Measurements from ENCODE around the gene NAA20. TPM values are rescaled to one million over a fixed set of nuclear protein-coding genes. Genes with fewer than 3 reads are reported as not detected.

NAA20 gene
- total RNA-seq, 1 experiment from 2014 or later: 31.0 TPM

GRCh38 chr20:20075032-20075431 lies 57.9 kb downstream of the NAA20 start:
- Mint-ChIP-seq H3K9me3 (ENCODE audit: low read depth, unreplicated experiment) (no peaks in the 10 kb centered on the region), H3K27ac (ENCODE audit: unreplicated experiment) (no peak overlapping the region), H3K27me3 (ENCODE audit: unreplicated experiment) (no peaks in the 10 kb centered on the region), H3K4me3 (ENCODE audit: low read depth, unreplicated experiment) (no peak overlapping the region), H3K4me1 (ENCODE audit: low read depth, unreplicated experiment) (peaks cover 18% of the 10 kb centered on the region), H3K36me3 (ENCODE audit: insufficient read depth, unreplicated experiment) (no peaks in the 10 kb centered on the region)
- intact Hi-C loops (cut with micrococcal nuclease; ENCODE audit: unreplicated experiment): no loop called here
- TF ChIP-seq, protein P1, sequence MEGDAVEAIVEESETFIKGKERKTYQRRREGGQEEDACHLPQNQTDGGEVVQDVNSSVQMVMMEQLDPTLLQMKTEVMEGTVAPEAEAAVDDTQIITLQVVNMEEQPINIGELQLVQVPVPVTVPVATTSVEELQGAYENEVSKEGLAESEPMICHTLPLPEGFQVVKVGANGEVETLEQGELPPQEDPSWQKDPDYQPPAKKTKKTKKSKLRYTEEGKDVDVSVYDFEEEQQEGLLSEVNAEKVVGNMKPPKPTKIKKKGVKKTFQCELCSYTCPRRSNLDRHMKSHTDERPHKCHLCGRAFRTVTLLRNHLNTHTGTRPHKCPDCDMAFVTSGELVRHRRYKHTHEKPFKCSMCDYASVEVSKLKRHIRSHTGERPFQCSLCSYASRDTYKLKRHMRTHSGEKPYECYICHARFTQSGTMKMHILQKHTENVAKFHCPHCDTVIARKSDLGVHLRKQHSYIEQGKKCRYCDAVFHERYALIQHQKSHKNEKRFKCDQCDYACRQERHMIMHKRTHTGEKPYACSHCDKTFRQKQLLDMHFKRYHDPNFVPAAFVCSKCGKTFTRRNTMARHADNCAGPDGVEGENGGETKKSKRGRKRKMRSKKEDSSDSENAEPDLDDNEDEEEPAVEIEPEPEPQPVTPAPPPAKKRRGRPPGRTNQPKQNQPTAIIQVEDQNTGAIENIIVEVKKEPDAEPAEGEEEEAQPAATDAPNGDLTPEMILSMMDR (IDR thresholded peaks at IDR 0.05; ENCODE audit: unreplicated experiment): no peak
- no TSS peak for BruUV-seq (replicated peaks)
- CTCF ChIA-PET: no interaction called here
- DNase-seq: no peak

DNA sequence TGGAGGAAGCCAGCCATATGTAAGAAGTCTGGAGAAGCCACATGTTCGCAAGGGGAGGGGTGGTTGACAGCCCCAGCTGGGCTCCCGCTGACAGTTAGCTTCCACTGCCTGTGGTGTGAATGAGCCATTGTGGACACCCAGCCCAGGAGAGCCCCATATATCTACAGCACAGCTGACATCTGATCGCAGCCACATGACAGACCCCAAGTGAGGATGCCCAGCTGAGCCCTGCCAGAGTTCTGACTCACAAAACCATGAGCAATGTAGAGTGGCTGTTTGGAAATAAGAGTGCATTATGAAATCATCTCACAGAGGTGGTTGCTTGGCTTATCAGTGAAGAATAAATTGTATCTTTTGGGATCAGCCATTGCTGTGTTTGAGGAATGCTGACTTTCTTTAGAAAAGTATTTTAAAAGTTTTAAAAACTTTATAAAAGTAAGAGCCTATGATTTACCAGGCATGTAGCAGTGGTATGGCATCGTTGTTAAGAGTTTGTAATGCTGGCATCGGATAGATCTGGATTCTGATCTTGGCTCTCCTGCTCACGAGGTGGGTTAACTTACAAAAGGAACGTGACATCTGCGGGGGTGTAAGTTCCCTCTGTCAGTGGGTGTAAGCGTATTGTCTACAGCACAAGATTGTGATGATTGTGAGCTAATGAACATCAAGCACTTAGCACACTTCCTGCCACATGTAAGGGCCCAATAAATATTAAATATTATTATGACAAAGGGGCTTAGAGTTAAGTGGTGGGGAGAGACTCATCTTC lies 59.3 kb downstream of the NAA20 start:
- H3K4me1 Mint-ChIP-seq (ENCODE audit: low read depth, unreplicated experiment): peaks cover 18% of the 10 kb centered on the region
- no peaks in the 10 kb centered on the region for H3K36me3 Mint-ChIP-seq (ENCODE audit: insufficient read depth, unreplicated experiment)
- H3K4me3 Mint-ChIP-seq (ENCODE audit: low read depth, unreplicated experiment): no peak overlapping the region
- H3K9me3 Mint-ChIP-seq (ENCODE audit: low read depth, unreplicated experiment): no peaks in the 10 kb centered on the region
- intact Hi-C loops (cut with micrococcal nuclease; ENCODE audit: unreplicated experiment): no loop called here
- TF ChIP-seq, protein P1 (IDR thresholded peaks at IDR 0.05; ENCODE audit: unreplicated experiment): no peak
- CTCF ChIA-PET: no interaction called here
- BruUV-seq (replicated peaks): no TSS peak
- DNase-seq: no peak
- no peak overlapping the region for H3K27ac Mint-ChIP-seq (ENCODE audit: unreplicated experiment)
- H3K27me3 Mint-ChIP-seq (ENCODE audit: unreplicated experiment): no peaks in the 10 kb centered on the region

DNA sequence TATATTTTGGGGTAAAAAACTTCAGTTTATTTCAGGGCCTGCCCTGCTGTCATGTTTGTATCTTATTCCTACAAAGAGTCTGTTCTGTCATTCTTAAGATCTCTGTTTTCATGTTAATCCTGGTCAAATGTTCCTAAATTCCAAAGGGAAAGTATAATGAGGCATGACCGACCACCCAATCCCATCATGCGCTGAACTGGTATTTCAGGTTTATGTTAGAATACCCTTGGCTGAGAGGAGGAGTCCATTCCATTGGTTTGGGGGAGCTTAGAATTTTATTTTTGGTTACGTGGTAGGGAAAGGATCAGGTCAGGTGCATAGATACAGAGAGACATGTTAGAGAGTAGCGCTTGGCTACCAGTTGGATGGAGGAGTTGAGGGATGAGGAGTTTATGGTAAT lies 60.9 kb downstream of the NAA20 start:
- no peak overlapping the region for H3K4me3 Mint-ChIP-seq (ENCODE audit: low read depth, unreplicated experiment)
- no peak for DNase-seq
- H3K36me3 Mint-ChIP-seq (ENCODE audit: insufficient read depth, unreplicated experiment): no peaks in the 10 kb centered on the region
- peaks cover 18% of the 10 kb centered on the region for H3K4me1 Mint-ChIP-seq (ENCODE audit: low read depth, unreplicated experiment)
- H3K27ac Mint-ChIP-seq (ENCODE audit: unreplicated experiment): no peak overlapping the region
- CTCF ChIA-PET: no interaction called here
- intact Hi-C loops (cut with micrococcal nuclease; ENCODE audit: unreplicated experiment): no loop called here
- BruUV-seq (replicated peaks): no TSS peak
- TF ChIP-seq, protein P1 (IDR thresholded peaks at IDR 0.05; ENCODE audit: unreplicated experiment): no peak
- no peaks in the 10 kb centered on the region for H3K9me3 Mint-ChIP-seq (ENCODE audit: low read depth, unreplicated experiment)
- no peaks in the 10 kb centered on the region for H3K27me3 Mint-ChIP-seq (ENCODE audit: unreplicated experiment)

GRCh38 chr20:20079102-20079784 lies 62.1 kb downstream of the NAA20 start:
- peak; percentile 1 for DNase-seq
- Mint-ChIP-seq H3K27ac (ENCODE audit: unreplicated experiment) (no peak overlapping the region), H3K9me3 (ENCODE audit: low read depth, unreplicated experiment) (no peaks in the 10 kb centered on the region), H3K36me3 (ENCODE audit: insufficient read depth, unreplicated experiment) (no peaks in the 10 kb centered on the region), H3K4me1 (ENCODE audit: low read depth, unreplicated experiment) (peaks cover 18% of the 10 kb centered on the region), H3K27me3 (ENCODE audit: unreplicated experiment) (no peaks in the 10 kb centered on the region), H3K4me3 (ENCODE audit: low read depth, unreplicated experiment) (peak overlapping the region; percentile 35)
- TF ChIP-seq, protein P1 (IDR thresholded peaks at IDR 0.05; ENCODE audit: unreplicated experiment): no peak
- CTCF ChIA-PET: no interaction called here
- no TSS peak for BruUV-seq (replicated peaks)
- intact Hi-C loops (cut with micrococcal nuclease; ENCODE audit: unreplicated experiment): no loop called here

Other genes starting within 250 kb of the NAA20 start
- 5.9 and 6.7 TPM in 2 replicates for gene CRNKL1, start 35.1 kb downstream of the NAA20 start, total RNA-seq (2022)
- gene CFAP61, start 35.2 kb downstream of the NAA20 start, total RNA-seq (2022): not detected in 2 replicates

Measured in Calu3 (cell line).